ENCODE data around the gene ANXA2. TPM values are rescaled to one million over a fixed set of nuclear protein-coding genes. Genes with fewer than 3 reads are reported as not detected.

The ANXA2 gene
- total and polyA plus RNA-seq, 8 donors: 123 to 476 (median 260) TPM

DNA sequence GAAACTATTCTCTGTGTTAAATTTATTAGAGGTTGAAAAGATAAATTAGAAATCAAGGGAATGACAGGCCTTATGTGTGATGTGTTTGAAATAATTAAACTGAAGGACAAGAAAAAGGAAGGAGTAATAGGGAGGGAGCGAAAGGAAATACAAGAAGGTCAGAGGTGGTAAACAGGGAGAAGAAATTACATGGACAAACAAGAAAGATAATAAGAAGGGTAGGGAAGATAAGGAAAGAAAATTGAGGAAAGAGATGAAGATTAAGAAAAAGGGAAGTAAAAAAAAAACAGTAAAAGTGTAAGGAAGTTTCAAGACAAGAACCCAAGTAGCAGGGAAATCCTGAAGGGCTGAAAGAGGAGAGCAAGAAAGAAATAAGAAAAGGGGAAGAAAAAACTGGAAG is 26.2 kb upstream of the ANXA2 start:
- no peaks in the 10 kb centered on the region for H3K27me3 ChIP-seq
- H3K4me3 ChIP-seq: no peak overlapping the region
- ATAC-seq: no peak
- FAIRE-seq: no peak
- intact Hi-C loops (cut with DNase I): loop anchor here in 1 of 3 donors (10.0 kb wide), 1 partner anchor 69 kb away; no protein-coding TSS in a partner anchor
- peaks cover 0 to 12% (median 0%) of the 10 kb centered on the region in 3 donors for H3K36me3 ChIP-seq
- no peaks in the 10 kb centered on the region for H3K9me3 ChIP-seq
- no peak for DNase-seq
- WGBS, 2 donors: 87 to 89% methylated on average over 1 of the region's 1 CpG
- H3K27ac ChIP-seq: no peak overlapping the region
- no peaks in the 10 kb centered on the region for H3K4me1 ChIP-seq
- TF ChIP-seq, protein P1, sequence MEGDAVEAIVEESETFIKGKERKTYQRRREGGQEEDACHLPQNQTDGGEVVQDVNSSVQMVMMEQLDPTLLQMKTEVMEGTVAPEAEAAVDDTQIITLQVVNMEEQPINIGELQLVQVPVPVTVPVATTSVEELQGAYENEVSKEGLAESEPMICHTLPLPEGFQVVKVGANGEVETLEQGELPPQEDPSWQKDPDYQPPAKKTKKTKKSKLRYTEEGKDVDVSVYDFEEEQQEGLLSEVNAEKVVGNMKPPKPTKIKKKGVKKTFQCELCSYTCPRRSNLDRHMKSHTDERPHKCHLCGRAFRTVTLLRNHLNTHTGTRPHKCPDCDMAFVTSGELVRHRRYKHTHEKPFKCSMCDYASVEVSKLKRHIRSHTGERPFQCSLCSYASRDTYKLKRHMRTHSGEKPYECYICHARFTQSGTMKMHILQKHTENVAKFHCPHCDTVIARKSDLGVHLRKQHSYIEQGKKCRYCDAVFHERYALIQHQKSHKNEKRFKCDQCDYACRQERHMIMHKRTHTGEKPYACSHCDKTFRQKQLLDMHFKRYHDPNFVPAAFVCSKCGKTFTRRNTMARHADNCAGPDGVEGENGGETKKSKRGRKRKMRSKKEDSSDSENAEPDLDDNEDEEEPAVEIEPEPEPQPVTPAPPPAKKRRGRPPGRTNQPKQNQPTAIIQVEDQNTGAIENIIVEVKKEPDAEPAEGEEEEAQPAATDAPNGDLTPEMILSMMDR (IDR thresholded peaks at IDR 0.05): no peak

DNA sequence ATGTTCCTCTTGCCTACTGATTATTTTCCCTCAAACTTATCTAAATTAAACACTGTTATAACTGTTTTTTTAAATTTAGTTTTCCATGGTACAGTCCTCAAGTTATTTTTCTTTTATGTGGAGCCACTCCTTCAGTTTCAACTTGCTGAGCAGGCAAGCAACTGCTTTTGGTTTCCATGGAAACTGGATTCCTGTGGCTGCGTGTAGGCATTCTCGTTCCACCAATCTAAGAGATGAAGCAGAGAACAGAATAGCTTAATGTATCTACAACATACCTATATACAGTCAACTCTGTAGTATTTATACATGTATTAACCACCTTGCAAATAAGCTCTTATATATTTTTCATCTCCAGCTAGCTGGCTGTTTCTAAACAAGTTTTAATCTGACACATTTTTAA is 25.8 kb upstream of the ANXA2 start:
- ATAC-seq: peak in 3 of 4 donors; percentile 44 to 70 (median 47)
- intact Hi-C loops (cut with DNase I): loop anchor here in 1 of 3 donors (10.0 kb wide), 1 partner anchor 69 kb away; no protein-coding TSS in a partner anchor
- Histone ChIP-seq H3K4me1 (no peaks in the 10 kb centered on the region), H3K4me3 (no peak overlapping the region), H3K9me3 (no peaks in the 10 kb centered on the region), H3K36me3 (peaks cover 0 to 12% (median 0%) of the 10 kb centered on the region in 3 donors), H3K27me3 (no peaks in the 10 kb centered on the region), H3K27ac (no peak overlapping the region)
- peak; percentile 43 for FAIRE-seq
- 9 to 10% methylated on average over 2 of the region's 2 CpGs for WGBS, 2 donors
- DNase-seq: no peak
- TF ChIP-seq, protein P1 (IDR thresholded peaks at IDR 0.05): no peak

DNA sequence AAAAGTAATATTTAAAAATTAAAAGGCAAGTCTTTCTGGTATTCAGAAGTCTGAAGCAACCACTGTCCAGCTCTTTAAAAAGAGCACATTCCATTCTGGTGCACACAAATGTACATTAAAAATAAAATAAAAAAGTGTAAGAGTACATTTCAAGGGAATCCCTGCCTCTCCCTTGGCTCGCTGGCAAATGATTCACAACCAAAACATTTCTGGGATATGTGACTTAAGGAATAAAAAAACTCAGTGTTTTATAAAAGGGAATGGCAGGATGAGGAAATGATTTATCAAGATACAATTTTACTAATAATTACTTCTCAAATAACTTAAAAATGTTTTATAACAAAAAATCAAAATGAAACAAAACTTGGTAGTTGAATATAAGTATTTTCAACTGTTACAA is 23.8 kb upstream of the ANXA2 start:
- Histone ChIP-seq H3K4me1 (no peaks in the 10 kb centered on the region), H3K27ac (no peak overlapping the region), H3K4me3 (no peak overlapping the region), H3K27me3 (no peaks in the 10 kb centered on the region), H3K36me3 (peaks cover 0 to 9% (median 0%) of the 10 kb centered on the region in 3 donors), H3K9me3 (no peaks in the 10 kb centered on the region)
- TF ChIP-seq, protein P1 (IDR thresholded peaks at IDR 0.05): no peak
- ATAC-seq: no peak
- 87 to 97% methylated on average over 1 of the region's 1 CpG for WGBS, 2 donors
- intact Hi-C loops (cut with DNase I): loop anchor here in 1 of 3 donors (10.0 kb wide), 1 partner anchor 67 kb away; no protein-coding TSS in a partner anchor
- no peak for FAIRE-seq
- no peak for DNase-seq

DNA sequence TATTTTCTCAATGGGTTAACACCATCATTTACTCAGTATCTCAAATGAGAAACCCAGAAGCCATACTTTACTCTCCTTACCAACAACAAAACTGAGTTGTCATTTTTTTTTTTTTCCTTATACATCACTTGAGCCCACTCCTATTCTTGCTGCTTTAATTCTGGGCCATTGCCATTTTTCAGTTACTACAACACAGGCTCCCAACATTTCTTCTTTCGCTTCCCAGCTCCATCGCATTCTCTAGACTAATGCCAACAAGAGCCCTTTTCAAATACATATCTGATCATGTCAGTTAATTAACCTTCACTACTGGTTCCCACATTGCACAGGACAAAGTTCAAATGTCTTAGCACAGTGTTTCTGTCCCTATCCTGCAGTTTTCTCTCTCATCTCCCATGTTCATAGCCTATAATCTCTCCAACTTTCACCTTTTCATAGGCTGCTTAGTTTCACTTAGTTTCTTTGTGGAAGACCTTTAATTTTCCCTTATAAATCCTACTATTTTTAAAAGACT is 22.5 kb upstream of the ANXA2 start:
- no peaks in the 10 kb centered on the region for H3K4me1 ChIP-seq
- no peak overlapping the region for H3K4me3 ChIP-seq
- peaks cover 0 to 9% (median 0%) of the 10 kb centered on the region in 3 donors for H3K36me3 ChIP-seq
- H3K9me3 ChIP-seq: no peaks in the 10 kb centered on the region
- intact Hi-C loops (cut with DNase I): loop anchor here in 1 of 3 donors (10.0 kb wide), 1 partner anchor 65 kb away; no protein-coding TSS in a partner anchor
- no peaks in the 10 kb centered on the region for H3K27me3 ChIP-seq
- H3K27ac ChIP-seq: no peak overlapping the region
- TF ChIP-seq, protein P1 (IDR thresholded peaks at IDR 0.05): no peak
- no peak for DNase-seq
- no peak for FAIRE-seq
- 80 to 86% methylated on average over 2 of the region's 2 CpGs for WGBS, 2 donors
- ATAC-seq: no peak

DNA sequence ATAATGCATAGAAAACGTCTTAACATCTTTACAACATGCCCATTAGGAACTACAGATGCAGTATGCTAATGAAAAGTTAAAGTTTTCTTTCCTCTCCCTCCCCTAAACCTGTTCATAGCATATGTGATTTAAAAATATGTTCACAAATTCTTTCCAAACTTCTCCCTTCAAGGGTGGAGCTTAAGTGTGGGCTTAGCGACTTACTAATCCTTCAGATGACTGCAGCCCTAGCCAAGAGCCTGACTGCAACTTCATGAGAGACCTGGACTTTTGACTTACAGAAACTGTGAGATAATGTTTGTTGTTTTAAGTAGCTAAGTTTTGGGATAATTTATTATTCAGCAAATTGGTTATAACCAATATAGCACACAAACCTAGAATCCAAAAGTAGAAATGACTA is 22.0 kb upstream of the ANXA2 start:
- ATAC-seq (no peak), FAIRE-seq (no peak), DNase-seq (no peak)
- Histone ChIP-seq H3K9me3 (no peaks in the 10 kb centered on the region), H3K4me3 (no peak overlapping the region), H3K27me3 (no peaks in the 10 kb centered on the region), H3K36me3 (peaks cover 0 to 9% (median 0%) of the 10 kb centered on the region in 3 donors), H3K27ac (no peak overlapping the region), H3K4me1 (no peaks in the 10 kb centered on the region)
- intact Hi-C loops (cut with DNase I): loop anchor here in 1 of 3 donors (10.0 kb wide), 1 partner anchor 65 kb away; no protein-coding TSS in a partner anchor
- 82 to 94% methylated on average over 2 of the region's 2 CpGs for WGBS, 2 donors
- TF ChIP-seq, protein P1 (IDR thresholded peaks at IDR 0.05): no peak

All from pancreas (tissue), 10 donors.